K562 (cell line): ENCODE results near the gene TRAIP. TPM values are rescaled to one million over a fixed set of nuclear protein-coding genes. Genes with fewer than 3 reads are reported as not detected.

Experiments
- ARID1B ChIP-seq: fragments of 450-650 bp; IDR thresholded peaks from 2 replicates; pipeline ENCODE4 v1.6.1; 2016; ENCODE audit warnings: antibody characterized with exemption, mild to moderate bottlenecking, inconsistent platforms
- CBFA2T3 ChIP-seq: fragments of 450-650 bp; IDR thresholded peaks from 2 replicates; pipeline ENCODE4 v1.6.1; 2017
- CREM ChIP-seq: IDR thresholded peaks from 2 replicates; pipeline ENCODE4 v1.6.1; 2014; ENCODE audit warnings: antibody characterized with exemption, low read depth
- EGR1 ChIP-seq: fragments of 450-650 bp; conservative IDR thresholded peaks from 2 replicates; pipeline ENCODE4 v1.6.1; 2017; ENCODE audit warnings: mild to moderate bottlenecking
- GATAD2B ChIP-seq: fragments of 450-650 bp; IDR thresholded peaks from 2 replicates; pipeline ENCODE4 v1.6.1; 2017; ENCODE audit warnings: mild to moderate bottlenecking, borderline replicate concordance
- NCOA1 ChIP-seq: fragments of 450-650 bp; IDR thresholded peaks from 2 replicates; pipeline ENCODE4 v1.6.1; 2016; ENCODE audit warnings: low read depth
- POLR2G ChIP-seq: fragments of 200-400 bp; formaldehyde crosslinking; IDR thresholded peaks from 2 replicates; pipeline ENCODE4 v1.6.1; 2017; ENCODE audit warnings: low read depth, mild to moderate bottlenecking, antibody characterized with exemption, low read length, moderate library complexity
- TRIM24 ChIP-seq, 2 experiments: fragments of 450-650 bp; IDR thresholded peaks; 2 replicates each; pipeline ENCODE4 v1.6.1; 2016
- polyA plus RNA-seq, 8 experiments: library from polyadenylated mRNA; depleted of rRNA in 4 of 8; stranded (reverse) in 5 of 8; unstranded in 3 of 8; fragments of >200 nt; fragmentation: Nextera tagmentation in 2 of 8; fragmentation: Illumina TruSeq in 1 of 8; extraction: Ambion mirVana in 2 of 8; extraction: Trizol in 1 of 8; gene quantifications; 2 replicates each; pipeline versions ENCODE4 v1.2.1 to v1.2.3, GENCODE V29; 2011 to 2014; ENCODE audit warnings: inconsistent platforms in 1 of 8, missing spikeins in 1 of 8
- total RNA-seq, 7 experiments: library from RNA; depleted of rRNA in 6 of 7; stranded (reverse); fragments of >200 nt in 6 of 7; fragmentation: Illumina TruSeq in 2 of 7; extraction: Trizol in 2 of 7; gene quantifications; 2 replicates each; pipeline versions ENCODE4 v1.2.1 to v1.2.3, GENCODE V29; 2011 to 2021; ENCODE audit warnings: low replicate concordance in 1 of 7
- TF ChIP-seq, protein P1 (sequence below): conservative IDR thresholded peaks from 2 replicates; pipeline ENCODE4 v1.6.1; 2011; ENCODE audit warnings: low read depth, mild to moderate bottlenecking, low read length; ENCODE audit not compliant: control insufficient read depth

The TRAIP gene
- total and polyA plus RNA-seq, 9 of the 15 experiments (the other 6 are each of a cell fraction or from before 2014, with no cell fraction given), result 14.3 to 38.6 (median 21.2) TPM

DNA sequence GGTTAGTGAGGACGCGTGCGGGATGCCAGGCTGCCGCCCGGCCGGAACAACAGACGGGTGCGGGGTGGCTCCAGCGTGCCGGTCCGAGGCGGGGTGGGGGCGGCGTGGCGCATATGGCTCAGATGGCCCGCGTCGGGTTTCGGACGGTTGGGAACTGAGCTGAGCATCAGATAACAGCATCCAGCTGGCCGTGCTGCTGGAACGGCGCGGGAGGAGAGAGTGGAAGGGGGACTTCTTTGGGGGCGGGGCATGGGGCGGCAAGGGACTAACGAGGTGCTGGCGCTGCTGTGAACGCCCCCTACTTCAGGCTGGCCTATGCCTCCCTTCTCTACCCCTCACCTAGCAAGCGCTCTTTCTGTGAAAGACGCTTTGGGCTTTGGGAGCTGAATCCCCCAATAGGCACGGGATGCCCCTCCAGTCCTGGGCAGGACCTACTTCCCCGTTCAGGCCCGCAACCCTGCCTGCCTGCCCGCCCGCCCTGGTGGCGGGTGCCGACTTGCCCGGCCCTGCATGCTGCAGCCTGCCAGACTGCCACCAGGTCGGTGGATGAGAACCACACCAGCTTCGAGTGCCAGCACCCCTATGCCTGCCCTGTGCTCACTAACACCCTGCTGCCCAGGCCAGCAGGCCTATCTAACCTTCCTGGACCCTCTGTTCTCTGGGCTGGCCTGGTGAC lies 52.8 kb downstream of the TRAIP start (continued):
- peak; percentile 33; the same call in 1 of the 2 replicates for TF ChIP-seq CREM
- TF ChIP-seq, protein P1, sequence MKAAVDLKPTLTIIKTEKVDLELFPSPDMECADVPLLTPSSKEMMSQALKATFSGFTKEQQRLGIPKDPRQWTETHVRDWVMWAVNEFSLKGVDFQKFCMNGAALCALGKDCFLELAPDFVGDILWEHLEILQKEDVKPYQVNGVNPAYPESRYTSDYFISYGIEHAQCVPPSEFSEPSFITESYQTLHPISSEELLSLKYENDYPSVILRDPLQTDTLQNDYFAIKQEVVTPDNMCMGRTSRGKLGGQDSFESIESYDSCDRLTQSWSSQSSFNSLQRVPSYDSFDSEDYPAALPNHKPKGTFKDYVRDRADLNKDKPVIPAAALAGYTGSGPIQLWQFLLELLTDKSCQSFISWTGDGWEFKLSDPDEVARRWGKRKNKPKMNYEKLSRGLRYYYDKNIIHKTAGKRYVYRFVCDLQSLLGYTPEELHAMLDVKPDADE, result 0 out of 2 replicates have a peak, but pooled peaks have one; percentile 9
- peak; percentile 19; the same call in 1 of the 2 replicates for TF ChIP-seq EGR1
- peak; percentile 18; the same call in 1 of the 2 replicates for TF ChIP-seq NCOA1
- no peak for TF ChIP-seq GATAD2B
- TF ChIP-seq TRIM24 (IDR thresholded peaks at IDR 0.05), result 0 out of 4 replicates have a peak, but pooled peaks of 1 of the 2 experiments have one; percentile 11
- peak; percentile 24; the same call in 1 of the 2 replicates for TF ChIP-seq CBFA2T3
- peak; percentile 68 for TF ChIP-seq POLR2G
- TF ChIP-seq ARID1B, result 0 out of 2 replicates have a peak, but pooled peaks have one; percentile 13
- TF ChIP-seq, all 486 proteins: peak for 18
